Calu3 (cell line): ENCODE results near the gene DYRK1A. TPM values are rescaled to one million over a fixed set of nuclear protein-coding genes. Genes with fewer than 3 reads are reported as not detected.

Source experiments
- BruUV-seq: library from RNA; stranded (reverse); fragments of 400-500 nt; replicated peaks from 2 replicates; lab custom pipeline; 2021; lab: Mats Ljungman, UMichigan
- CTCF ChIA-PET: fragments of 300-600 bp; sonication (Branson Sonifier 250); formaldehyde crosslinking; loops from one replicate; lab custom pipeline; 2022; ENCODE audit warnings: antibody characterized with exemption; lab: Charles Lee
- DNase-seq: peaks from one replicate; pipeline ENCODE4 v3.0.0; 2022
- H3K27ac Mint-ChIP-seq: one replicate; pipeline ENCODE4 v1.8.0; 2022; ENCODE audit warnings: mixed read lengths; ENCODE audit not compliant: unreplicated experiment
- H3K27me3 Mint-ChIP-seq: one replicate; pipeline ENCODE4 v1.8.0; 2022; ENCODE audit warnings: mixed read lengths; ENCODE audit not compliant: unreplicated experiment
- H3K36me3 Mint-ChIP-seq: one replicate; pipeline ENCODE4 v1.8.0; 2022; ENCODE audit warnings: mild to moderate bottlenecking, moderate library complexity, mixed read lengths; ENCODE audit not compliant: insufficient read depth, unreplicated experiment
- H3K4me1 Mint-ChIP-seq: one replicate; pipeline ENCODE4 v1.8.0; 2022; ENCODE audit warnings: mild to moderate bottlenecking, low read depth, mixed read lengths; ENCODE audit not compliant: unreplicated experiment
- H3K4me3 Mint-ChIP-seq: one replicate; pipeline ENCODE4 v1.8.0; 2022; ENCODE audit warnings: mild to moderate bottlenecking, low read depth, moderate library complexity, mixed read lengths; ENCODE audit not compliant: unreplicated experiment
- H3K9me3 Mint-ChIP-seq: one replicate; pipeline ENCODE4 v1.8.0; 2022; ENCODE audit warnings: low read depth, mixed read lengths; ENCODE audit not compliant: unreplicated experiment
- CTCF ChIP-seq: fragments of 200-600 bp; IDR thresholded peaks from one replicate; pipeline ENCODE4 v1.8.0; 2022; ENCODE audit warnings: antibody characterized with exemption; ENCODE audit not compliant: unreplicated experiment
- intact Hi-C: fragments of 100-400 bp; cut with micrococcal nuclease; formaldehyde crosslinking; loops from one replicate; pipeline ENCODE4 v1.10.0; 2022; ENCODE audit not compliant: unreplicated experiment
- total RNA-seq: library from RNA; stranded (reverse); gene quantifications from 2 replicates; pipeline ENCODE4 v1.2.3, GENCODE V29; 2022

Gene DYRK1A
- total RNA-seq, 1 experiment from 2014 or later, result 45.4 TPM

- H3K9me3 Mint-ChIP-seq, result peaks cover 4% of the 10 kb centered on the region
- intact Hi-C loops, result no loop called here
- CTCF ChIA-PET, result no interaction called here
- DNase-seq, result no peak
- no TSS peak for BruUV-seq
- no peak overlapping the region for H3K4me3 Mint-ChIP-seq
- no peaks in the 10 kb centered on the region for H3K36me3 Mint-ChIP-seq
- no peak for TF ChIP-seq CTCF
- H3K4me1 Mint-ChIP-seq, result peaks cover 19% of the 10 kb centered on the region
- H3K27ac Mint-ChIP-seq, result no peak overlapping the region
- H3K27me3 Mint-ChIP-seq, result no peaks in the 10 kb centered on the region
These were observed 24.4 kb upstream of the DYRK1A start for GRCh38 chr21:37342046-37342632.

DNA sequence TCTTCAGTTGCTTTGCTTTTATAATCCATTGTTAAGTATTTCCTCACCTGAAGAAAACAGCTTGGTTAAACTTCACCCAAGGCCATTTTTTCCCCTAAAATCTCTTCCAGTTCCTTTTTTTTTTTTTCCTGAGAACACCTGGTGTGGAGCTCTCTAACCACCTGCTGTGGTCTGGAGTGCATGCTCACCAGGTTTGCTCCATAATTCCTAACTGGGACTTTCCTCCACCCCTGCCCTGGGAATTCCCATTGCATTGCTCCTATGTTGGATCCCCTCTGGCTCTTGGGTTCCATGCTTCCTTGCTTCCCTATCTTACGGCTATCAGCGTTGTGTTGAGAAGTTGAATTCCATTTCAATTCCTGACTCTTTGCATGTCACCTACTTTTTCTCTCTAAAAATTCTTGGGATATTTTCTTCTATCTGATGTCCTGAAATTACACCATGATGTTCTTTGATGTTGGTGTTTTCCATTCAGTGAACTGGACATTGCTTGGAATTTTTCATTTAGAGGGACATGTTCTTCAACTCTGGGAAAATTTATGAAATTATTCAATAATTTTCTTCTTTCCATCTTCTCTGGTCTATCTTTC lies 19.6 kb upstream of the DYRK1A start:
- intact Hi-C loops, result no loop called here
- DNase-seq, result no peak
- no peaks in the 10 kb centered on the region for H3K27me3 Mint-ChIP-seq
- CTCF ChIA-PET, result no interaction called here
- H3K27ac Mint-ChIP-seq, result no peak overlapping the region
- no peak for TF ChIP-seq CTCF
- no peaks in the 10 kb centered on the region for H3K4me1 Mint-ChIP-seq
- no peak overlapping the region for H3K4me3 Mint-ChIP-seq
- H3K9me3 Mint-ChIP-seq, result peaks cover 11% of the 10 kb centered on the region
- H3K36me3 Mint-ChIP-seq, result no peaks in the 10 kb centered on the region
- no TSS peak for BruUV-seq

GRCh38 chr21:37348664-37349063 lies 17.9 kb upstream of the DYRK1A start:
- CTCF ChIA-PET, result interaction anchor here (0.6 kb wide), 1 partner anchor 154 kb away, joined by 4 read pairs; no protein-coding TSS in a partner anchor
- Mint-ChIP-seq H3K27me3 (no peaks in the 10 kb centered on the region), H3K36me3 (no peaks in the 10 kb centered on the region), H3K4me3 (no peak overlapping the region), H3K4me1 (no peaks in the 10 kb centered on the region), H3K27ac (no peak overlapping the region), H3K9me3 (peaks cover 11% of the 10 kb centered on the region)
- no peak for DNase-seq
- no peak for TF ChIP-seq CTCF
- intact Hi-C loops, result no loop called here
- no TSS peak for BruUV-seq

DNA sequence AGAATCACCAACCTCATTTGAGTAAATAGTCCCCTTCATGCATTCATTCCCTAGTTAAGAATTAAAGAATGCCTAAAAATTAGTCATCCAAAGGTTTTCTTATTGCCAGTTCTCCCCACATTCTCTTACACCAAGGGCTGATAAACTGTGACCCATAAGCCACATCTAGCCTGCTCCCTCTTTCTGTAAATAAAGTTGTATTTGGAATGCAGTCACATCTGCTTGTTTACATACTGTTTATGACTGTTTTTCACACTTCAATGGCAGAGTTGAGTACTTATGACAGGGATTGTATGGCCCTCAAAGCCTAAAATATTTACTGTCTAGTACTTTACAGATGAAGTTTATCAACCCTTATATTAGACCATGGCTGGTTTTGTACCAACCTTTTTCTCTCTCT lies 16.1 kb upstream of the DYRK1A start:
- H3K4me1 Mint-ChIP-seq, result no peaks in the 10 kb centered on the region
- no TSS peak for BruUV-seq
- H3K9me3 Mint-ChIP-seq, result peaks cover 11% of the 10 kb centered on the region
- no peak for TF ChIP-seq CTCF
- H3K4me3 Mint-ChIP-seq, result no peak overlapping the region
- CTCF ChIA-PET, result no interaction called here
- no peak overlapping the region for H3K27ac Mint-ChIP-seq
- intact Hi-C loops, result no loop called here
- no peak for DNase-seq
- H3K36me3 Mint-ChIP-seq, result no peaks in the 10 kb centered on the region
- no peaks in the 10 kb centered on the region for H3K27me3 Mint-ChIP-seq
